ENCODE results near the gene PHF13. TPM values are rescaled to one million over a fixed set of nuclear protein-coding genes. Genes with fewer than 3 reads are reported as not detected.

PHF13 gene
- polyA plus RNA-seq, 1 donor (not counting 4 experiments of a cell fraction or from before 2014, with no cell fraction given), result 4.5 TPM

DNA sequence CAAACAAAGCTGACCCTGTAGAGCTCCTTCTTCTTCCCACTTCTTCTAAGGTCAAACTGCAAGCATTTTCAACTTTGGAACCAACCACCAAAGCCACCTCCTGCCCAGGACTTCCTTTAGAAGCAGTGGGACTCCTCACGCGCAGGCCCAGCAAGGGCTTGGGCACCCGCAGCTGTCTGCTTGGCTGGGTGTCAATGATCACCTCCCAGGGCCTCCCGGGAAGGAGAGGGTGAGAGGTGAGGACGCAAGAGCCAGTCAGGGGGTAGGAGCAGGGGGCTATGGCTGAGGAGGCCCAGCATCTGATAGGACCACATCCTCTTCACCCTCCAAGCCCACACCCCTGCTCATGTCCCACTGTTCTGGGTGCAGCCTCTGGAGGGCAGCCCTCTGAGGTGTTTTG lies 21.1 kb upstream of the PHF13 start:
- H3K27ac ChIP-seq (ENCODE audit: control insufficient read depth, insufficient read depth, low read length), result no peak overlapping the region
- peaks cover 62% of the 10 kb centered on the region for H4K20me1 ChIP-seq (ENCODE audit: control insufficient read depth, extremely low read depth, insufficient read depth, low read length)
- DNase-seq (ENCODE audit: low read depth, low spot score) (no peak), FAIRE-seq (no peak)
- H3K4me3 ChIP-seq (ENCODE audit: control insufficient read depth in 2 of 3, extremely low read depth in 1 of 3, insufficient read depth in 2 of 3, low read depth in 1 of 3, low read length in 3 of 3), result no peak overlapping the region
- TF ChIP-seq, protein P1, sequence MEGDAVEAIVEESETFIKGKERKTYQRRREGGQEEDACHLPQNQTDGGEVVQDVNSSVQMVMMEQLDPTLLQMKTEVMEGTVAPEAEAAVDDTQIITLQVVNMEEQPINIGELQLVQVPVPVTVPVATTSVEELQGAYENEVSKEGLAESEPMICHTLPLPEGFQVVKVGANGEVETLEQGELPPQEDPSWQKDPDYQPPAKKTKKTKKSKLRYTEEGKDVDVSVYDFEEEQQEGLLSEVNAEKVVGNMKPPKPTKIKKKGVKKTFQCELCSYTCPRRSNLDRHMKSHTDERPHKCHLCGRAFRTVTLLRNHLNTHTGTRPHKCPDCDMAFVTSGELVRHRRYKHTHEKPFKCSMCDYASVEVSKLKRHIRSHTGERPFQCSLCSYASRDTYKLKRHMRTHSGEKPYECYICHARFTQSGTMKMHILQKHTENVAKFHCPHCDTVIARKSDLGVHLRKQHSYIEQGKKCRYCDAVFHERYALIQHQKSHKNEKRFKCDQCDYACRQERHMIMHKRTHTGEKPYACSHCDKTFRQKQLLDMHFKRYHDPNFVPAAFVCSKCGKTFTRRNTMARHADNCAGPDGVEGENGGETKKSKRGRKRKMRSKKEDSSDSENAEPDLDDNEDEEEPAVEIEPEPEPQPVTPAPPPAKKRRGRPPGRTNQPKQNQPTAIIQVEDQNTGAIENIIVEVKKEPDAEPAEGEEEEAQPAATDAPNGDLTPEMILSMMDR (optimal IDR thresholded peaks at IDR 0.05 in 1 of 3, IDR thresholded peaks at IDR 0.05 in 1 of 3, conservative IDR thresholded peaks at IDR 0.05 in 1 of 3; ENCODE audit: extremely low read depth in 1 of 3, insufficient read depth in 2 of 3, low read length in 3 of 3), result no peak
- TF ChIP-seq EZH2 (IDR thresholded peaks at IDR 0.05; ENCODE audit: low read length), result no peak
- H3K9ac ChIP-seq (ENCODE audit: control insufficient read depth, extremely low read depth, insufficient read depth, low read length), result no peak overlapping the region
- no peaks in the 10 kb centered on the region for H3K9me3 ChIP-seq (ENCODE audit: control insufficient read depth, low read depth, low read length)
- peaks cover 7% of the 10 kb centered on the region for H3K9me1 ChIP-seq (ENCODE audit: control insufficient read depth, extremely low read depth, insufficient read depth, low read length)
- no peak overlapping the region for H2AFZ ChIP-seq (ENCODE audit: control insufficient read depth, low read length)
- H3K36me3 ChIP-seq (ENCODE audit: control insufficient read depth in 2 of 2, extremely low read depth in 1 of 2, insufficient read depth in 2 of 2, low read length in 2 of 2), result peaks cover 58 to 77% of the 10 kb centered on the region in 2 experiments
- H3K4me2 ChIP-seq (ENCODE audit: control insufficient read depth, extremely low read depth, insufficient read depth, low read depth, low read length), result no peak overlapping the region
- peaks cover 32% of the 10 kb centered on the region for H3K4me1 ChIP-seq (ENCODE audit: control insufficient read depth, extremely low read depth, insufficient read depth, low read length)
- H3K79me2 ChIP-seq (ENCODE audit: control insufficient read depth, insufficient read depth, low read length), result peaks cover 56% of the 10 kb centered on the region
- dilution Hi-C loops (cut with MboI; ENCODE audit: extremely low pct_ligation_motif_present, low sequenced_read_pairs), result no loop called here
- no peaks in the 10 kb centered on the region for H3K27me3 ChIP-seq (ENCODE audit: control insufficient read depth, extremely low read depth, insufficient read depth, low read length)

DNA sequence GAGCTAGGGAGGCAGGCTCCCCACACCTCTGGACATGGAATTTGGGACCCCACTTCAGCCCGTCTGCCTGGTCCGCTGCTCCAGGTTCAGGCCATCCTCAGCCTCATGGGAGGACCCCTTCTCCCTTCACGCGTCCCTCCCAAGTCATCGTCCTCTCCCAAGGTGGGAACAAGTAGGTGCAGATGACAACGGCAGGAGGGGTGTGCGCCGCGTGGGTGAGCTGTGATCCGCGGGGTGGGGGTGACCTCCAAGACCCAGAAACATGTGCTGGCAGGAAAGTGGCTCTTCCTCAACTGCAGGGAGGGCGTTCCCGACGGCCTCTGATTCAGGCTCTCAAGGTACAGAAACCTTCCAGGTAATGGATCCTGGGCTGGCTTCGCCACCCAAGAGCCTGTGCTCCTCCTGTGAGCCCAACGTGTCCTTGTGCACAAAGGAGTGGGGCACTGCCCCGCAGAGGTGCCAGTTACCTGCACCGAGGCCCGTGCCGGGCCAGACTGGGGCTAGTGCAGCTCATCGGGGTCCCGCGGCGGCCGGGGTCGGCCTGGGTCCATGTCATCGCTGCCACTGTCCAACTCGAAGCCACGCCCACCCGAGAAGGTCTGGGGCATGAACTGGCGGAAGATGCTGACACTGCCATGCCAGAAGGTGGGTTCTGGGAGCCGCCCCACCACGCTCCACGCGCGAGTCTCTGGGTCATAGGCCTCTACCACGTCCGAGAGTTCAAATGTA lies 20.5 kb upstream of the PHF13 start:
- FAIRE-seq (no peak), DNase-seq (ENCODE audit: low read depth, low spot score) (no peak)
- Histone ChIP-seq H4K20me1 (ENCODE audit: control insufficient read depth, extremely low read depth, insufficient read depth, low read length) (peaks cover 65% of the 10 kb centered on the region), H2AFZ (ENCODE audit: control insufficient read depth, low read length) (no peak overlapping the region), H3K27ac (ENCODE audit: control insufficient read depth, insufficient read depth, low read length) (no peak overlapping the region), H3K79me2 (ENCODE audit: control insufficient read depth, insufficient read depth, low read length) (peaks cover 62% of the 10 kb centered on the region), H3K9me3 (ENCODE audit: control insufficient read depth, low read depth, low read length) (no peaks in the 10 kb centered on the region), H3K27me3 (ENCODE audit: control insufficient read depth, extremely low read depth, insufficient read depth, low read length) (no peaks in the 10 kb centered on the region), H3K9ac (ENCODE audit: control insufficient read depth, extremely low read depth, insufficient read depth, low read length) (no peak overlapping the region), H3K4me3 (ENCODE audit: control insufficient read depth in 2 of 3, extremely low read depth in 1 of 3, insufficient read depth in 2 of 3, low read depth in 1 of 3, low read length in 3 of 3) (no peak overlapping the region), H3K9me1 (ENCODE audit: control insufficient read depth, extremely low read depth, insufficient read depth, low read length) (peaks cover 11% of the 10 kb centered on the region), H3K4me1 (ENCODE audit: control insufficient read depth, extremely low read depth, insufficient read depth, low read length) (peaks cover 32% of the 10 kb centered on the region), H3K36me3 (ENCODE audit: control insufficient read depth in 2 of 2, extremely low read depth in 1 of 2, insufficient read depth in 2 of 2, low read length in 2 of 2) (peaks cover 64 to 83% of the 10 kb centered on the region in 2 experiments), H3K4me2 (ENCODE audit: control insufficient read depth, extremely low read depth, insufficient read depth, low read depth, low read length) (no peak overlapping the region)
- dilution Hi-C loops (cut with MboI; ENCODE audit: extremely low pct_ligation_motif_present, low sequenced_read_pairs), result no loop called here
- TF ChIP-seq, protein P1 (optimal IDR thresholded peaks at IDR 0.05 in 1 of 3, IDR thresholded peaks at IDR 0.05 in 1 of 3, conservative IDR thresholded peaks at IDR 0.05 in 1 of 3; ENCODE audit: extremely low read depth in 1 of 3, insufficient read depth in 2 of 3, low read length in 3 of 3), result no peak
- TF ChIP-seq EZH2 (IDR thresholded peaks at IDR 0.05; ENCODE audit: low read length), result no peak
